MCF 10A (cell line): ENCODE measurements around the gene PAX2. TPM values are rescaled to one million over a fixed set of nuclear protein-coding genes. Genes with fewer than 3 reads are reported as not detected.

Experiments used
- BruUV-seq: library from RNA; stranded (reverse); fragments of 400-500 nt; replicated peaks from 2 replicates; lab custom pipeline; 2021; lab: Mats Ljungman, UMichigan
- CTCF ChIA-PET: fragments of 300-600 bp; sonication (Branson Sonifier 250); formaldehyde crosslinking; extraction: SDS; loops from one replicate; lab custom pipeline; 2021; ENCODE audit warnings: antibody characterized with exemption, inconsistent platforms; lab: Yijun Ruan, JAX
- POLR2A ChIA-PET: fragments of 300-600, 350-650 bp; sonication (Branson Sonifier 250); formaldehyde crosslinking; extraction: SDS; loops from one replicate; lab custom pipeline; 2020; ENCODE audit warnings: antibody characterized with exemption, inconsistent platforms; lab: Yijun Ruan, JAX
- DNase-seq: peaks from one replicate; pipeline ENCODE4 v3.0.0-alpha.2; 2018; ENCODE audit not compliant: unreplicated experiment
- H3K27ac Mint-ChIP-seq: one replicate; pipeline ENCODE4 v1.8.0; 2022; ENCODE audit warnings: mild to moderate bottlenecking, low read depth, mixed read lengths; ENCODE audit not compliant: unreplicated experiment
- H3K27me3 Mint-ChIP-seq: one replicate; pipeline ENCODE4 v1.8.0; 2022; ENCODE audit warnings: mixed read lengths; ENCODE audit not compliant: insufficient read depth, unreplicated experiment
- H3K36me3 Mint-ChIP-seq: one replicate; pipeline ENCODE4 v1.8.0; 2022; ENCODE audit warnings: mild to moderate bottlenecking, moderate library complexity, mixed read lengths; ENCODE audit not compliant: insufficient read depth, unreplicated experiment
- H3K4me1 Mint-ChIP-seq: one replicate; pipeline ENCODE4 v1.8.0; 2022; ENCODE audit warnings: mixed read lengths; ENCODE audit not compliant: insufficient read depth, unreplicated experiment
- H3K4me3 Mint-ChIP-seq: one replicate; pipeline ENCODE4 v1.8.0; 2022; ENCODE audit warnings: mild to moderate bottlenecking, moderate library complexity, mixed read lengths; ENCODE audit not compliant: unreplicated experiment
- H3K9me3 Mint-ChIP-seq: one replicate; pipeline ENCODE4 v1.8.0; 2022; ENCODE audit warnings: mixed read lengths; ENCODE audit not compliant: unreplicated experiment
- intact Hi-C: fragments of 100-400 bp; cut with micrococcal nuclease; formaldehyde crosslinking; loops from 2 replicates; pipeline ENCODE4 v1.14.1; 2022
- total RNA-seq: library from RNA; stranded (reverse); gene quantifications from 2 replicates; pipeline ENCODE4 v1.2.3, GENCODE V29; 2022
- TF ChIP-seq, protein P1 (sequence below): fragments of 200-600 bp; IDR thresholded peaks from one replicate; pipeline ENCODE4 v1.8.0; 2022; ENCODE audit warnings: antibody characterized with exemption, mild to moderate bottlenecking; ENCODE audit not compliant: unreplicated experiment

Gene PAX2
- total RNA-seq, 1 experiment from 2014 or later, result not detected

- intact Hi-C loops, result loop anchor here (5.0 kb wide), 1 partner anchor 164 kb away; no protein-coding TSS in a partner anchor
- no peak overlapping the region for H3K27ac Mint-ChIP-seq
- CTCF ChIA-PET, result no interaction called here
- TF ChIP-seq, protein P1, sequence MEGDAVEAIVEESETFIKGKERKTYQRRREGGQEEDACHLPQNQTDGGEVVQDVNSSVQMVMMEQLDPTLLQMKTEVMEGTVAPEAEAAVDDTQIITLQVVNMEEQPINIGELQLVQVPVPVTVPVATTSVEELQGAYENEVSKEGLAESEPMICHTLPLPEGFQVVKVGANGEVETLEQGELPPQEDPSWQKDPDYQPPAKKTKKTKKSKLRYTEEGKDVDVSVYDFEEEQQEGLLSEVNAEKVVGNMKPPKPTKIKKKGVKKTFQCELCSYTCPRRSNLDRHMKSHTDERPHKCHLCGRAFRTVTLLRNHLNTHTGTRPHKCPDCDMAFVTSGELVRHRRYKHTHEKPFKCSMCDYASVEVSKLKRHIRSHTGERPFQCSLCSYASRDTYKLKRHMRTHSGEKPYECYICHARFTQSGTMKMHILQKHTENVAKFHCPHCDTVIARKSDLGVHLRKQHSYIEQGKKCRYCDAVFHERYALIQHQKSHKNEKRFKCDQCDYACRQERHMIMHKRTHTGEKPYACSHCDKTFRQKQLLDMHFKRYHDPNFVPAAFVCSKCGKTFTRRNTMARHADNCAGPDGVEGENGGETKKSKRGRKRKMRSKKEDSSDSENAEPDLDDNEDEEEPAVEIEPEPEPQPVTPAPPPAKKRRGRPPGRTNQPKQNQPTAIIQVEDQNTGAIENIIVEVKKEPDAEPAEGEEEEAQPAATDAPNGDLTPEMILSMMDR, result no peak
- no peak for DNase-seq
- H3K27me3 Mint-ChIP-seq, result peaks cover 57% of the 10 kb centered on the region
- H3K4me1 Mint-ChIP-seq, result peaks cover 7% of the 10 kb centered on the region
- no peak overlapping the region for H3K4me3 Mint-ChIP-seq
- POLR2A ChIA-PET, result no interaction called here
- H3K36me3 Mint-ChIP-seq, result no peaks in the 10 kb centered on the region
- no TSS peak for BruUV-seq
- no peaks in the 10 kb centered on the region for H3K9me3 Mint-ChIP-seq
Observed at GRCh38 chr10:100725869-100726426, 19.4 kb upstream of the PAX2 start.

DNA sequence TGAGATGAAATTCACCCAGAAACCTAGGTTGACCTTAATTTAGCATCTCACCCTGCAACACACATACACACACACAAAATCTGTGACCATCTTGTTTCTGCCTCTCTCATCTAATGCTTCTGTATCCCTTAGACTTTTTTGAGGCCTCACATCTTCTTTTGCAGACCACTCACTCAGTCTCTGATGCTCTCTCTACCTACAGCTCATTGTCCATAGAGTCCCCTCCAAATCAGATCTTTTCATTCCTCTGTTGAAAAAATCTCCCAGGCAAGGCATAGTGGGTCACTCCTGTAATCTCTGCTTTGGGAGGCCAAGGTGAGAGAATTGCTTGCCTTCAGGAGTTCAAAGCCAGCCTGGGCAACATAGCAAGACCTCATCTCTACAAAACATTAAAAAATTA lies 17.6 kb upstream of the PAX2 start:
- Mint-ChIP-seq H3K4me1 (peaks cover 7% of the 10 kb centered on the region), H3K9me3 (no peaks in the 10 kb centered on the region), H3K36me3 (no peaks in the 10 kb centered on the region), H3K27ac (no peak overlapping the region), H3K27me3 (peaks cover 70% of the 10 kb centered on the region), H3K4me3 (no peak overlapping the region)
- TF ChIP-seq, protein P1, result no peak
- ChIA-PET POLR2A (interaction anchor here (0.6 kb wide), 1 partner anchor 91 kb away, joined by 3 read pairs; no protein-coding TSS in a partner anchor), CTCF (interaction anchor here (0.7 kb wide), 1 partner anchor 424 kb away, joined by 3 read pairs; no protein-coding TSS in a partner anchor)
- intact Hi-C loops, result loop anchor here (5.0 kb wide), 1 partner anchor 166 kb away; no protein-coding TSS in a partner anchor
- BruUV-seq, result no TSS peak
- DNase-seq, result no peak

- intact Hi-C loops, result loop anchor here (5.0 kb wide), 1 partner anchor 167 kb away; no protein-coding TSS in a partner anchor
- BruUV-seq, result no TSS peak
- Mint-ChIP-seq H3K27me3 (peaks cover 60% of the 10 kb centered on the region), H3K9me3 (no peaks in the 10 kb centered on the region), H3K4me3 (no peak overlapping the region), H3K36me3 (no peaks in the 10 kb centered on the region), H3K27ac (no peak overlapping the region), H3K4me1 (peaks cover 7% of the 10 kb centered on the region)
- ChIA-PET POLR2A (no interaction called here), CTCF (interaction anchor here (0.6 to 1.4 kb wide), 4 partner anchors 9 to 184 kb away, joined by 3 to 5 read pairs (median 3); no protein-coding TSS in a partner anchor)
- no peak for DNase-seq
- TF ChIP-seq, protein P1, result no peak
Observed at GRCh38 chr10:100728928-100729861, 16.2 kb upstream of the PAX2 start.
